GM23338 (cell line): Measurements from ENCODE around the gene RAB6A. TPM values are rescaled to one million over a fixed set of nuclear protein-coding genes. Genes with fewer than 3 reads are reported as not detected.
A peak's percentile ranks its signal among the peaks of the same experiment; 100 is the strongest.
"Not testable (repeated sequence)": the region's sequence is repeated elsewhere in the genome, so short reads cannot be mapped to it uniquely, and the experiment has no call there.

Experiments
- ATAC-seq: fragments of 200-7000 bp; cut with Tn5 transposase; 3 replicates; pipeline ENCODE4 v1.9.1; 2020
- DNase-seq: peaks from one replicate; pipeline ENCODE4 v3.0.0-alpha.2; 2015; ENCODE audit warnings: low spot score
- H2AFZ ChIP-seq: fragments of 200-600 bp; sonication (generic); 2 replicates; pipeline ENCODE4 v1.8.0; 2016; ENCODE audit warnings: antibody characterized with exemption, mild to moderate bottlenecking, moderate library complexity
- H3F3A ChIP-seq: fragments of 200-600 bp; sonication (generic); replicated peaks from 2 replicates; pipeline ENCODE4 v1.8.0; 2017; ENCODE audit warnings: antibody characterized with exemption, mixed run types, low read depth
- H3K27ac ChIP-seq: fragments of 200-600 bp; sonication (generic); 2 replicates; pipeline ENCODE4 v1.6.1; 2016; ENCODE audit warnings: low read depth
- H3K27me3 ChIP-seq: fragments of 200-600 bp; sonication (generic); 2 replicates; pipeline ENCODE4 v1.8.0; 2016; ENCODE audit warnings: mild to moderate bottlenecking, mixed run types, moderate library complexity; ENCODE audit not compliant: insufficient read depth
- H3K36me3 ChIP-seq: fragments of 200-600 bp; sonication (generic); 2 replicates; pipeline ENCODE4 v1.8.0; 2016; ENCODE audit warnings: mild to moderate bottlenecking; ENCODE audit not compliant: insufficient read depth
- H3K4me1 ChIP-seq: fragments of 200-600 bp; sonication (generic); 2 replicates; pipeline ENCODE4 v1.8.0; 2016; ENCODE audit warnings: mild to moderate bottlenecking, moderate library complexity; ENCODE audit not compliant: insufficient read depth
- H3K4me2 ChIP-seq: fragments of 200-600 bp; sonication (generic); 2 replicates; pipeline ENCODE4 v1.7.1; 2017; ENCODE audit warnings: mixed run types
- H3K4me3 ChIP-seq: fragments of 200-600 bp; sonication (generic); 2 replicates; pipeline ENCODE4 v1.6.1; 2016; ENCODE audit warnings: mixed run types
- H3K79me2 ChIP-seq: fragments of 200-600 bp; sonication (generic); replicated peaks from 2 replicates; pipeline ENCODE4 v1.8.0; 2017; ENCODE audit warnings: mild to moderate bottlenecking; ENCODE audit not compliant: insufficient read depth
- H3K9me2 ChIP-seq: fragments of 200-600 bp; sonication (generic); 2 replicates; pipeline ENCODE4 v1.8.0; 2017; ENCODE audit not compliant: insufficient read depth
- H4K20me1 ChIP-seq: fragments of 200-600 bp; sonication (generic); replicated peaks from 2 replicates; pipeline ENCODE4 v1.8.0; 2017; ENCODE audit warnings: mild to moderate bottlenecking; ENCODE audit not compliant: insufficient read depth
- H3K27ac Mint-ChIP-seq: 2 replicates; pipeline ENCODE4 v1.8.0; 2020; ENCODE audit warnings: inconsistent platforms, mild to moderate bottlenecking, moderate library complexity, mixed read lengths
- H3K27me3 Mint-ChIP-seq: 3 replicates; pipeline ENCODE4 v1.8.0; 2022; ENCODE audit warnings: low read depth, mild to moderate bottlenecking, moderate library complexity, mixed read lengths, inconsistent platforms; ENCODE audit not compliant: insufficient read depth, poor library complexity
- H3K36me3 Mint-ChIP-seq: 3 replicates; pipeline ENCODE4 v1.8.0; 2021; ENCODE audit warnings: low read depth, mild to moderate bottlenecking, inconsistent platforms, moderate library complexity, mixed read lengths
- H3K4me1 Mint-ChIP-seq: 3 replicates; pipeline ENCODE4 v1.8.0; 2020; ENCODE audit warnings: mild to moderate bottlenecking, inconsistent platforms, mixed read lengths
- H3K4me3 Mint-ChIP-seq: 3 replicates; pipeline ENCODE4 v1.8.0; 2021; ENCODE audit warnings: moderate library complexity, mild to moderate bottlenecking, inconsistent platforms, mixed read lengths
- H3K9me3 Mint-ChIP-seq: 3 replicates; pipeline ENCODE4 v1.8.0; 2020; ENCODE audit warnings: moderate library complexity, mild to moderate bottlenecking, inconsistent platforms, mixed read lengths
- CREB1 ChIP-seq: fragments of 250-450 bp; sonication (Bioruptor Pico); IDR thresholded peaks from 2 replicates; pipeline ENCODE4 v1.5.0; 2020; ENCODE audit warnings: low read depth, mild to moderate bottlenecking, moderate library complexity
- JUNB ChIP-seq: IDR thresholded peaks from one replicate; pipeline ENCODE4 v1.6.1; 2016; ENCODE audit warnings: antibody characterized with exemption; ENCODE audit not compliant: unreplicated experiment
- POLR2AphosphoS5 ChIP-seq: IDR thresholded peaks from 2 replicates; pipeline ENCODE4 v1.6.1; 2016; ENCODE audit warnings: antibody characterized with exemption, low read depth
- STAT1 ChIP-seq: IDR thresholded peaks from one replicate; pipeline ENCODE4 v1.6.1; 2016; ENCODE audit warnings: antibody characterized with exemption; ENCODE audit not compliant: unreplicated experiment
- ZNF114 ChIP-seq: fragments of 250-450 bp; sonication (Bioruptor Pico); IDR thresholded peaks from 2 replicates; pipeline ENCODE4 v1.5.0; 2020; ENCODE audit warnings: mild to moderate bottlenecking, moderate library complexity
- ZNF462 ChIP-seq: fragments of 250-450 bp; sonication (Bioruptor Pico); IDR thresholded peaks from 2 replicates; pipeline ENCODE4 v1.5.0; 2020; ENCODE audit warnings: mild to moderate bottlenecking, moderate library complexity
- polyA plus RNA-seq: library from polyadenylated mRNA; unstranded; fragments of >200 nt; fragmentation: Nextera tagmentation; extraction: Ambion mirVana; gene quantifications from 2 replicates; pipeline ENCODE4 v1.2.1, GENCODE V29; 2016
- total RNA-seq: library from RNA; depleted of rRNA; stranded (reverse); fragments of >200 nt; shearing (Covaris generic); gene quantifications from 2 replicates; pipeline ENCODE4 v1.2.3, GENCODE V29; 2014

Gene RAB6A
- total and polyA plus RNA-seq, 2 experiments from 2014 or later = 61.1 to 127 TPM

GRCh38 chr11:73779084-73779902, 18.4 kb upstream of the RAB6A start:
- H3K4me3 ChIP-seq = peak overlapping the region; percentile 58
- H4K20me1 ChIP-seq = no peaks in the 10 kb centered on the region
- no peak overlapping the region; the same call in 1 of the 2 replicates for H2AFZ ChIP-seq
- H3K9me3 Mint-ChIP-seq = peaks cover 10% of the 10 kb centered on the region; the same call in 2 of the 3 replicates
- peak overlapping the region; percentile 62 for H3K4me2 ChIP-seq
- H3K27ac ChIP-seq = peak overlapping the region; percentile 98
- peaks cover 10% of the 10 kb centered on the region; the same call in 1 of the 2 replicates for H3K4me1 ChIP-seq
- DNase-seq (peak; percentile 99), ATAC-seq (peak; percentile 98)
- no peaks in the 10 kb centered on the region for H3K36me3 ChIP-seq
- peak overlapping the region; percentile 99 for H3K27ac Mint-ChIP-seq
- peaks cover 7% of the 10 kb centered on the region for H3K4me1 Mint-ChIP-seq
- H3K27me3 ChIP-seq = no peaks in the 10 kb centered on the region
- H3K79me2 ChIP-seq = no peaks in the 10 kb centered on the region
- peak; percentile 76 for TF ChIP-seq POLR2AphosphoS5
- TF ChIP-seq STAT1 = no peak
- peak; percentile 72 for TF ChIP-seq CREB1 (CRISPR knock-in tag)
- peaks cover 8% of the 10 kb centered on the region for H3F3A ChIP-seq
- H3K36me3 Mint-ChIP-seq = peaks cover under 1% of the 10 kb centered on the region; the same call in 1 of the 3 replicates
- peaks cover 11% of the 10 kb centered on the region for H3K27me3 Mint-ChIP-seq
- H3K4me3 Mint-ChIP-seq = peak overlapping the region; percentile 96
- peaks cover 3% of the 10 kb centered on the region; the same call in 1 of the 2 replicates for H3K9me2 ChIP-seq

DNA sequence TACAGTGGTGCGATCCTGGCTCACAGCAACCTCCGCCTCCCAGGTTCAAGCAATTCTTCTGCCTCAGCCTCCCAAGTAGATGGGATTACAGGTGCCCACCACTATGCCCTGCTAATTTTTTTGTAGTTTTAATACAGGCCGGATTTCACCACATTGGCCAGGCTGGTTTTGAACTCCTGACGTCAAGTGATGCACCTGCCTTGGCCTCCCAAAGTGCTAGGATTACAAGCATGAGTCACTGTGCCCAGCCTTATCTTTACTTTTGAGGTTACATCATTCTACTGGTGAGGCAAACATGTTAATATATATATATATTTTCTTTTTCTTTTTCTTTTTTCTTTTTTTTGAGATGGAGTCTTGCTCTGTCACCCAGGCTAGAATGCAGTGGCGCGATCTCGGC, 9.9 kb upstream of the RAB6A start:
- H3K9me3 Mint-ChIP-seq = peaks cover 13% of the 10 kb centered on the region; the same call in 2 of the 3 replicates
- H3K4me1 ChIP-seq, DNase-seq, H3K4me3 Mint-ChIP-seq, H4K20me1 ChIP-seq, H3K4me2 ChIP-seq, H3K79me2 ChIP-seq, H3K27ac Mint-ChIP-seq, H3K36me3 ChIP-seq, H3K9me2 ChIP-seq, H3K27me3 Mint-ChIP-seq, H3K27me3 ChIP-seq, H3F3A ChIP-seq, H3K36me3 Mint-ChIP-seq, H2AFZ ChIP-seq, ATAC-seq, H3K27ac ChIP-seq, H3K4me1 Mint-ChIP-seq, H3K4me3 ChIP-seq: not testable (repeated sequence)

GRCh38 chr11:73766763-73767162, 5.9 kb upstream of the RAB6A start:
- no peaks in the 10 kb centered on the region for H3K4me1 ChIP-seq
- Mint-ChIP-seq H3K27ac (no peak overlapping the region), H3K9me3 (no peaks in the 10 kb centered on the region), H3K27me3 (peaks cover 9% of the 10 kb centered on the region), H3K4me1 (no peaks in the 10 kb centered on the region; the same call in 2 of the 3 replicates), H3K4me3 (no peak overlapping the region), H3K36me3 (no peaks in the 10 kb centered on the region)
- H3K36me3 ChIP-seq = no peaks in the 10 kb centered on the region
- DNase-seq (no peak), ATAC-seq (no peak)
- no peaks in the 10 kb centered on the region for H3K79me2 ChIP-seq
- no peaks in the 10 kb centered on the region for H3K9me2 ChIP-seq
- H3K4me2 ChIP-seq = no peak overlapping the region
- H3K4me3 ChIP-seq = no peak overlapping the region
- H3F3A ChIP-seq = no peaks in the 10 kb centered on the region
- H3K27me3 ChIP-seq = no peaks in the 10 kb centered on the region
- no peak for TF ChIP-seq STAT1
- no peak for TF ChIP-seq ZNF114 (CRISPR knock-in tag)
- no peak for TF ChIP-seq POLR2AphosphoS5
- no peak for TF ChIP-seq ZNF462 (CRISPR knock-in tag)
- no peak for TF ChIP-seq JUNB
- no peak for TF ChIP-seq CREB1 (CRISPR knock-in tag)
- no peaks in the 10 kb centered on the region for H4K20me1 ChIP-seq
- no peak overlapping the region for H2AFZ ChIP-seq
- no peak overlapping the region for H3K27ac ChIP-seq
